HG03457 (cell line): ENCODE results near the gene COA1.
"Not testable (repeated sequence)": the region's sequence is repeated elsewhere in the genome, so short reads cannot be mapped to it uniquely, and the experiment has no call there.

ENCODE experiments used
- ATAC-seq: cut with Tn5 transposase; IDR thresholded peaks from one replicate; pipeline ENCODE4 v1.9.1; 2021; ENCODE audit warnings: moderate number of reproducible peaks; ENCODE audit not compliant: unreplicated experiment

Gene COA1

DNA sequence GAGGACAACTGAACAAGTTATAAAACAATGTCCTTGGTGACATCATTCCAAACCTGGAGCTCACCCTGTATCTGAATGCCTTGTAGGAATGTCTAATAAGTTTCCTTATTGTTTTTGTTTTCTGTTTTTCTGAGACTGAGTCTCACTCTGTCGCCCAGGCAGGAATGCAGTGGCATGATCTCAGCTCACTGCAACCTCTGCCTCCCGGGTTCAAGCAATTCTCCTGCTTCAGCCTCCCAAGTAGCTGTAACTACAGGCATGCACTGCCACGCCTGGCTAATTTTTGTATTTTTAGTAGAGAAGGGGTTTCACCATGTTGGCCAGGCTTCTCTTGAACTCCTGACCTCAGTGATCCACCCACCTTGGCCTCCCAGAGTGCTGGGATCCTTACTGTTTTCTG lies 2.2 kb upstream of the COA1 start:
- not testable (repeated sequence) for ATAC-seq

GRCh38 chr7:43729924-43730248 lies 563 bp upstream of the COA1 start:
- no peak for ATAC-seq

- no peak for ATAC-seq
These were observed 1.8 kb downstream of the COA1 start for GRCh38 chr7:43727494-43727893.

DNA sequence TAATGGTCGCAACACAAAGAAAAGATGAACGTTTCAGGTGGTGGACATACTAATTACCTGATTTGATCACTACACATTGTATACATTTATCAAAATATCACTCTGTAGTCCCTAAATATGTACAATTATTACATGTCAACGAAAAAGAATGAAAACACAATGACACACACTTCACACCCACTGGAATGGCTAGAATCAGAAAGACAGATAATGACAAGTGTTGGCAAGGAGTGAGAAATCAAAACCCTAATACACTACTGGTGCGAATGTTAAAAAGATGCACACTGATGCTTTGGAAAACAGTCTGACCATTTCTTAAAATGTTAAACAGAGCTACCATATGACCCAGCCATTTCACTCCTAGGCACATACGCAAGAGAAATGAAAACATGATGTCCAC lies 2.3 kb downstream of the COA1 start:
- ATAC-seq = no peak

DNA sequence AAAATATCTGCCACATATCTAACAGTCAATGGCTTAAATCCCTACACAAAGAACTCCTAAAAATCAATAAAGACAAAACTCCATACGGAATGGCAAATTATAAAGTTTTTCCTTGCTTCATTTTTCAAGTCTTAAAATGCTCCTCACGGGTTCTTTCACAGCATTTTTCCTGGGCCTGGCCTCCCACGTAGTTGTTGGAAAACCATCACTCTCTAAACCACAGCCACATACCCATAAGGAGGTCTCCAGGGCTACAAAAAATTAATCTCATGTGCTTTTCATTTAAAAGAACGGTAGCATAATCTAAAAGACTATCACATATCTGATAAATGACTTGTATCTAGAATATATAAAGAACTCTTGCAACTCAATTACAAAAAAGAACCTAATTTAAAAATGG lies 2.9 kb downstream of the COA1 start:
- ATAC-seq = no peak

- no peak for ATAC-seq
These were observed 4.1 kb downstream of the COA1 start for GRCh38 chr7:43725251-43725650.

DNA sequence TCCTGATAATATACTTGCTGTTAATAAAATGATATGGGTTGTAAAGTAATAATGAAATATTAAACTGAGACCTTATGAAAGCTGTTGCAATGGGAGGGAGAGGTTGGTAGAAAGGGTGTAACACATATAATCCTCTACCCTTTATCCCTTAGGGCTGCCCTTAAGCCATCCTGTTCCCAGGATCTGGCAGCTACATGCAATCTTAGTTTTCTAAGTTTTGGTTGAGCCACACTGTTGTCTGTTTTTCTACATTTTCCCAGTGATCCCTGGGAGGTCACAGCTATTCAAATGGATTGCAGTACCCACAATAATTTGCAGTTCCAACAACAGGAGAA lies 6.3 kb downstream of the COA1 start:
- no peak for ATAC-seq

GRCh38 chr7:43721193-43721806 lies 8.0 kb downstream of the COA1 start:
- no peak for ATAC-seq

DNA sequence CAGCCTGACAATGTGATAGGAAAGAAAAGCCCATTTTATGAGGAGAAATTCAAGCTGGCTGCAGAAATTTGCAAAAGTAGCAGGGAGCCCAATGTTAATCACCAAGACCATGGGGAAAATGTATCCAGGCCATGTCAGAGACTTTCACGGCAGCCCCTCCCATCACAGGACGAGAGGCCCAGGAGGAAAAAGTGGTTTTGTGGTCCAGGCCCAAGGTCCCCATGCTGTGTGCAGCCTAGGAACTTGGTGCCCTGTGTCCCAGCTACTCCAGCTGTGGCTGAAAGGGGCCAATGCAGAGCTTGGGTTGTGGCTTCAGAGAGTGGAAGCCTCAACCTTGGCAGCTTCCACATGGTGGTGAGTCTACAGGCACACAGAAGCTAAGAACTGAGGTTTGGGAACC lies 12.7 kb downstream of the COA1 start:
- ATAC-seq = no peak

DNA sequence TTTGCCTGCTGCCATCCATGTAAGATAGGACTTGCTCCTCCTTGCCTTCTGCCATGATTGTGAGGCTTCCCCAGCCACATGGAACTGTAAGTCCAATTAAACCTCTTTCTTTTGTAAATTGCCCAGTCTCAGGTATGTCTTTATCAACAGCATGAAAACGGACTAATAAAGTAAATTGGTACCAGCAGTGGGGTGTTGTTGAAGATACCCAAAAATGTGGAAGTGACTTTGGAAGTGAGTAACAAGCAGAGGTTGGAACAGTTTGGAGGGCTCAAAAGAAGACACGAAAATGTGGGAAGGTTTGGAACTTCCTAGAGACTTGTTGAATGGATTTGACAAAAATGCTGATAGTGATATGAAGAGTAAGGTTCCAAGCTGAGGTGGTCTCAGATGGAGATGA lies 13.4 kb downstream of the COA1 start:
- not testable (repeated sequence) for ATAC-seq

- ATAC-seq = no peak
These were observed 17.8 kb downstream of the COA1 start for GRCh38 chr7:43711503-43711902.

DNA sequence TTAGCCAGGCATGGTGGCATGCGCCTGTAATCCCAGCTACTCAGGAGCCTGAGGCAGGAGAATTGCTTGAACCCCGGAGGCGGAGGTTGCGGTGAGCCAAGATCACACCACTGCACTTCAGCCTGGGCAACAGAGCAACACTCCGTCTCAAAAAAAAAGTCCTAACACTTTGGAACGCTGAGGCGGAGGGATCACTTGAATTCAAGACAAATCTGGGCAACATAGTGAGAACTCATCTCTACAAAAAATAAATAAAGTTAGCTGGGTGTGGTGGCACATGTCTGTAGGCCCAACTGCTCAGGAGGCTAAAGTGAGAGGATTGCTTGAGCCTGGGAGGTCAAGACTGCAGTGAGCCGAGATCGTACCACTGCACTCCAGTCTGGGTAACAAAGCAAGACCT lies 21.3 kb downstream of the COA1 start:
- not testable (repeated sequence) for ATAC-seq

- no peak for ATAC-seq
These were observed 25.8 kb downstream of the COA1 start for GRCh38 chr7:43703573-43703972.

DNA sequence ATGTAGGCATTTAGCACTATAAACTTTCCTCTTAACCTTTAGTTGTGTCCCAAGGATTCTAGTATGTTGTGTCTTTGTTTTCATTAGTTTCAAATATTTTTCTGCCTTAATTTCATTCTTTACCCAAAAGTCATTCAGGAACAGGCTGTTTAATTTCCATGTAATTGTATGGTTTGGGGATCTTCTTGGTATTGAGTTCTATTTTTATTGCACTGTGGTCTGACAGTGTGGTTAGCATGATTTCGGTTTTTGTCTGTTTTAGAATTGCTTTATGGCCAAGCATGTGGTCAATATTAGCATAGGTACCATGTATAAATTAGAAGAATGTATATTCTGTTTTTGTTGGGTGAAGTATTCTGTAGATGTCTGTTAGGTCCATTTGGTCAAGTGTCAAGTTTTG lies 26.3 kb downstream of the COA1 start:
- no peak for ATAC-seq

- no peak for ATAC-seq
These were observed 27.4 kb downstream of the COA1 start for GRCh38 chr7:43701929-43702328.

GRCh38 chr7:43701500-43701854 lies 27.8 kb downstream of the COA1 start:
- no peak for ATAC-seq

DNA sequence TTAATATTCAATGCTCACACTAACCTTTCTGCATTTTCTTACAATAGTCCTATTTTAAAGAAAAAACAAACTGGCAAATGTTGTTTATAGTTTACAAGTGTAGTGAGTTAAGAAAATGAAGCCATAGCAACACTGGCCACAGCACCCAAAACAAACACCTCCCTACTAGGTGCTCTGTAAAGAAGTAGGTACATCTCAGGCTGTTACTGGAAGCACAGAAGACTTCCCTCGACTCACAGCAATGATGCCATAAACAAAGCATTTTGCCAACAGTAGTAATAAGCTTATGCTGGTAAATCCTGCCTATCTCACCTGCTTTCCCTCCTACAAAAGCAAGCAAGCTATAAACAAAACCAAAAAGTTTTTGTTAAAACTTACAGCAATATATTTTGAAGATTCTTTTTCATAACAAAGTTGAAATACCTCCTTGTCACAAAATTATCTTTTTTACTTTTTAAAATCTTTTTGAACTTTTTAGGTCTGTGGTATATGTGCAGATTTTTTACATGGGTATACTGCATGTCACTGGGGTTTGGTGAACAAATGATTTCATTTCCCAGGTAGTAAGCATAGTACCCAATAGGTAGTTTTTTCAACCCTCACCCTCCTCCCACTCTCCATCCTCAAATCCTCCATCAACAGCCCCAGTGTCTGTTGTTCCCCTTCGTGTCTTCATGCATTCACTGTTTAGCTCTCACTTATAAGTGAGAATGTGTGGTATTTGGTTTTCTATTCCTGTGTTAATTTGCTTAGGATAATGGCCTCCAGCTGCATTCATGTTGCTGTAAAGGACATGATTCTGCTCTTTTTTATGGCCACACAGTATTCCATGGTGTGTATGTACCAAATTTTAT lies 28.4 kb downstream of the COA1 start:
- ATAC-seq = no peak

DNA sequence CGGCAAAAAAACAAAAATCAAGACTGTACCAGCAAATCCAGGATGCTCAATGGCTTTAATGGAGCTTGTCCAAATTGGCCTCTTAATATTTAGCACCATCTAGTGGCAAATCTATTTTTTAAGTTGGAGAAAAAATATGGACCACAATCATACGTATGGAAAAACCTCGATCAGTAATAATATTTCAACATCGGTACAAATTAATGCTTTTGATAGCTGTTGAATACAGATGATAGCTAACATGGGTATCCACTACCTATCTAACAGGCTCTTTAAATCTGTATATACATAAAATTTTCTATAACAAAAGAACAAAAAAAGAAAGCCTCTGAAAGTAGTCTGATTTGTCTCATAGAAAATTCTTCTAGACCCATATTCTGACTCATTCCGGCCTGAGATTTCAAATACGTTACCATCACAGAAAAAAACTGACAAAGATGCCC lies 29.2 kb downstream of the COA1 start:
- ATAC-seq = no peak

GRCh38 chr7:43698460-43699255 lies 30.7 kb downstream of the COA1 start:
- ATAC-seq = no peak

DNA sequence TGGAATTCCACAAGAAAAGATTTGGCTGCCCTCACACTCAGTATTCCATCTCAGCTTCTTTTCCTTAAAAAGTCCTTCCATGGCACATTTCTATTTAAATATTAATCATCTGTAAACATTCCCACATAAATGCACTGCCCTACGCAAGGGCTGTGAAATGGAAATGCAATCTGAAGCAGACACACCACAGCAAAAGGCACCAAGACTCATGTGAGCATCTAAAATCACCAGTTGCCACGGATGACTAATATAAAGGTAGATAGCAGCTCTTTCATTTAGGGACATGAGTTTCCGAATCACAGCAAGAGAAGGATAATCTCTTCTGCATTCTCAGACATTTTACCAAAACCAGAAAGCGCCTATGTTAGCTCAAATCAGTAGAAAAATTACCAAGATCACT lies 31.6 kb downstream of the COA1 start:
- ATAC-seq = no peak

GRCh38 chr7:43695365-43695764 lies 34.0 kb downstream of the COA1 start:
- ATAC-seq = no peak

- ATAC-seq = no peak
These were observed 34.9 kb downstream of the COA1 start for GRCh38 chr7:43694399-43694748.
